GM12864 (cell line): ENCODE results near the gene NTSR1.

ENCODE experiments used
- DNase-seq: peaks from one replicate; pipeline ENCODE4 v3.0.0-alpha.2; 2011; ENCODE audit warnings: low read depth
- H3K4me3 ChIP-seq: 2 replicates; pipeline ENCODE4 v1.5.1; 2011; ENCODE audit warnings: mild to moderate bottlenecking, low read depth, low read length, control low read depth
- TF ChIP-seq, protein P1 (sequence below): IDR thresholded peaks from 2 replicates; pipeline ENCODE4 v1.5.1; 2011; ENCODE audit warnings: low read depth, mild to moderate bottlenecking, moderate library complexity, low read length, control low read depth, inconsistent platforms; ENCODE audit errors: missing control alignments

The NTSR1 gene

DNA sequence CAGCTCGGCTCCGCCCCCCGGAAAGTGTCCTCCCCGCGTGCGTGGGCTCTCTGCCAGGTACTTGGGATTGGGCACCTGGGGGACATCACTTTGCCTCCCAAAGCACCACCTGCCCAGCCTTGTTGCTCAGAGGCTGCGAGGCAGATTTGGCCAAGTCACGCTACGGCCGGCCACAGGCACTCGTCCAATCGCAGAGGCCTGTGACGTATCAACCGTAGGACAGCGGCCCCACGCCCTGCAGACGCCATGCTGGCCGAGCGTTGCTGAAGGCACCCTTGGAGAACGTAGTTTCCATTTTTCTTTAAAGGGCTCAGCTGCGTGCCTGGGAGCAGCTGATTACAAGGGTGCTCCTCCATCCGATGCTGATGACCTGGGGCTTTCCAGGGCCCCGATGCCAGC, 3.1 kb downstream of the NTSR1 start:
- TF ChIP-seq, protein P1, sequence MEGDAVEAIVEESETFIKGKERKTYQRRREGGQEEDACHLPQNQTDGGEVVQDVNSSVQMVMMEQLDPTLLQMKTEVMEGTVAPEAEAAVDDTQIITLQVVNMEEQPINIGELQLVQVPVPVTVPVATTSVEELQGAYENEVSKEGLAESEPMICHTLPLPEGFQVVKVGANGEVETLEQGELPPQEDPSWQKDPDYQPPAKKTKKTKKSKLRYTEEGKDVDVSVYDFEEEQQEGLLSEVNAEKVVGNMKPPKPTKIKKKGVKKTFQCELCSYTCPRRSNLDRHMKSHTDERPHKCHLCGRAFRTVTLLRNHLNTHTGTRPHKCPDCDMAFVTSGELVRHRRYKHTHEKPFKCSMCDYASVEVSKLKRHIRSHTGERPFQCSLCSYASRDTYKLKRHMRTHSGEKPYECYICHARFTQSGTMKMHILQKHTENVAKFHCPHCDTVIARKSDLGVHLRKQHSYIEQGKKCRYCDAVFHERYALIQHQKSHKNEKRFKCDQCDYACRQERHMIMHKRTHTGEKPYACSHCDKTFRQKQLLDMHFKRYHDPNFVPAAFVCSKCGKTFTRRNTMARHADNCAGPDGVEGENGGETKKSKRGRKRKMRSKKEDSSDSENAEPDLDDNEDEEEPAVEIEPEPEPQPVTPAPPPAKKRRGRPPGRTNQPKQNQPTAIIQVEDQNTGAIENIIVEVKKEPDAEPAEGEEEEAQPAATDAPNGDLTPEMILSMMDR: no peak
- no peak for DNase-seq
- no peak overlapping the region for H3K4me3 ChIP-seq

DNA sequence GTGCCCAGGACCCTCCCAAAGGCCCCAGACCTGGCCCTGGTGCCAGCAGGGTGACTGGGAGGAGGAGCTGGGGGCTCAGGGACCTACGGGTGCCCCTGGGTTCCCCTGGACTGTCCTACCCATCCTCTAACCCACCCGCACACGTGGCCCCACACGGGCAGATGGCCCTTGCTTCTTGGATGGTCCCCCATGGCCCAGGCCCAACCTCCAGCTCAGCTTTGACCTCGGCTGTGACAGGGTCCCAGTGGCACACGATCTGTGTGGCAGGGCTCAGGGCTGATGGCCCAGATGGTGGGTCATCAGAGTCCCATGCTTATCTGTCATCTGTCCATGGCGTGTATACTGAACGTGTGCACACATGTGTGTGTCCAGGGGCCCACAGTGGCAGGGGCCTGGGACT, 4.0 kb downstream of the NTSR1 start:
- TF ChIP-seq, protein P1: no peak
- H3K4me3 ChIP-seq: no peak overlapping the region
- DNase-seq: no peak

DNA sequence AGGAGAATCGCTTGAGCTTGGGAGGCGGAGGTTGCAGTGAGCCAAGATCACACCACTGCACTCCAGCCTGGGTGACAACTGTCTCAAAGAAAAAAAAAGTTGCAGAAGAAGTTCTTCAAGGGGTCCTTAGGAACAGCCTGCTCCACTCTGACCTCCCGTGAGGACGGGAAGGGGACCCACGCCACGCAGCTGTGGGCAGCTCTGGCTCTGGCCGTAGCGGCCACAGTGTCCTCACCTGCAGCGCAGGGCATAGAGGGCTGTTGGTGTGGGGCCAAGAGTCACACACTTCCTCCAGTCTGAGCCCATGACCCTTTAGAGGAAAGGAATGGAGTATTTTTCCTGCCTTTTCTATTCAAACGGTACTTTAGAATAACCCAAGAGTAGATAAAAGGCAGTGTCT, 5.4 kb downstream of the NTSR1 start:
- TF ChIP-seq, protein P1: no peak
- no peak for DNase-seq
- H3K4me3 ChIP-seq: no peak overlapping the region

DNA sequence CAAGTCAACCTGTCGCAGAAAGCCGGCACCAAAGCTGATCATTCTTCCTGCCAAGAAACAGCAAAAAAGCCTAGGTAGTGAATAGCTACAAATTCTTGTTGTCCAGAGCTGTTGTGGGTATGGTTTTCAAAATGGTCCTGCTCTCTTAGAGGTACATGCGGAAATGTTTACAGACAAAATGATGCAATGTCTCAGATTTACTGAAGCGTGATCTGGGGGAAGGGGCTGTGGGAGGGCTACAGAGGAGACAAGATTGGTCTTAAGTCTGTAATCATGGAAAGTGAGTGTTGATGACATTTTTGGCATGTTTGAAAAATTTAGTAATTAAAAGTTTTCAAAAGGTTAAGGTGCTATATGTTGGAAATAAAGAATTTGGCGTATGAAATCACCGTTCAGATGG, 6.2 kb downstream of the NTSR1 start:
- DNase-seq: no peak
- no peak overlapping the region for H3K4me3 ChIP-seq
- TF ChIP-seq, protein P1: no peak

DNA sequence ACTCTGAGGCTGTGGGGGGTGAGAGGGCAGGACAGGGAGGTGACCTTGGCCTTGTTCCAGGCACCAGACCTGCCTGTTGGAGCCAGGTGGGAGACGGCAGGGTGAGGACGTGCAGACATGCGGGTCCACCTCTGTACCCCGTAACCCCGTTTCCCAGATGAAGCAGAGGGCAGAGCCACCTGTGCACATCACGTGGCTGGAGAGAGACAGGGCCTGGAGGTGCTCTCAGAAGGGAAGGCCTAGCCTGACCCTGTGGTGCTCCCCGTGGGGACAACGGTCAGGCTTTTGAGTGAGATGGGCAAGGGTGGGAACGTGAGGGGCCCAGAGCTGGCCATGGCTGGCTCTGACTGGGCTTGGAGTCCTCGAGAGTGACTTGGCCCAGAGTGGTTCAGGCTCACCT, 6.6 kb downstream of the NTSR1 start:
- no peak for DNase-seq
- H3K4me3 ChIP-seq: no peak overlapping the region
- TF ChIP-seq, protein P1: no peak

DNA sequence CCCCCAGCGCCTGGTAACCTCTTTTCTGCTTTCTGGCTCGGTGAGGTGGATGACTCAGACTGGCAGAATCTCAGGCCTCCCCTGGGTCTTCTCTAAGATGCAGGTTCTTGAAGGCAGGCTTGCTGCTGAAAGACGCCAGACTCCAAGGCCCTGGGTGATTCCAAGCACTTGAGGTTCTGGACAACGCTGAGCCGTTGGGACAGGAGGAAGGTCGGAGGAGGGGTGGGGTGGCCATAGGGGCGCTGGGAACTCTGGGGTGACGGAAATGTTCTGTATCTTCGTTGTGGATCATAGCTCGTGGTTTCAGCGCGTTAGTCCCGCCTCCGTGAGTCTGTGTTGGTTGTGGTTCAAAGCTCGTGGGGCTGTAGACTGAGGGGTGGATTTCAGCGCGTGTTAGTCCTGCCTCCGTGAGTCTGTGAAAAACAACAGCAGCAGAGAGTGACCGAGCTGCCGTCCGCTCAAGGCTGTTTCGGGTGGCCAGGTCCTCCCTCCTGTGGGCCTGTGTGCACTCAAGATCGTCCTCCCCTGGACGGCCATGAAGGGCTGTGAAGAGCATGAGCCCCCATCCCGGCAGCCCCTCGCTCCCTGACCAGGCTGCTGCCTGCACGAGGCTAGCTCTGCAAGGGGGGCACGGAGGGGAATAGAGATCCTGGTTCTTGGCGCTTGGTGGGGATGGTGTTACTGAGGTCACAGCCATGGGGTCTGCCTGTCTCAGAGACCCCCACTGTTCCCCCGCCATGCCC, 7.7 kb downstream of the NTSR1 start:
- TF ChIP-seq, protein P1: no peak
- H3K4me3 ChIP-seq: no peak overlapping the region
- DNase-seq: no peak

DNA sequence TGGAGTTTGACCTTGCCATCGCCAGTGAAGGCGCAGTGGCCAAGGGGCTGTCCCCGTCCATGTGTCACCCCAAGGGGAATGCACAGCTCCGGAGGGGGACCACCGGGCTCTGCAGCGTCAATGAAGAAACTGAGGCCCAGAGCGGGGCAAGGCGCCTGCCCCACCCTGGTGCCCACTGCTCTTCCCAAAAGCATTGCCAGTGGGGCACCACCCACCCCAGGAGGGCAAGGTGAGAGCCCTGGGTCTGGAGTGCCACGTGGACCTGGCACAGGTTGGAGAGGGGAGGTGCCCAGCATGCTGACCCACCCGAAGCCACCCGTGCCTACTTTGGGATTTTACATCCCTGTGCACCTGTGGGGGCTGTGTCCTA, 8.3 kb downstream of the NTSR1 start:
- no peak for DNase-seq
- TF ChIP-seq, protein P1: no peak
- no peak overlapping the region for H3K4me3 ChIP-seq
